Stimulated activated naive CD8-positive, alpha-beta T cell treated with anti-CD3 and anti-CD28 coated beads, Interleukin-15, amount 100 ng/mL, for 72 hours (primary cell): ENCODE results near the gene DAAM2.

ENCODE experiments used
- ATAC-seq: fragments of 150-1000 bp; cut with Tn5 transposase; 2 replicates; pipeline ENCODE4 v1.10.0; 2021; ENCODE audit warnings: mild to moderate bottlenecking, moderate library complexity
- DNase-seq, 2 donors: peaks; one replicate each; pipeline ENCODE4 v3.0.0; 2021 to 2022
- H3K27ac Mint-ChIP-seq, 2 donors: one replicate each; pipeline ENCODE4 v1.8.0; 2022; ENCODE audit warnings: mild to moderate bottlenecking in 2 of 2, mixed read lengths in 2 of 2, moderate library complexity in 2 of 2
- H3K27me3 Mint-ChIP-seq: one replicate; pipeline ENCODE4 v1.8.0; 2022; ENCODE audit warnings: mixed read lengths
- H3K4me1 Mint-ChIP-seq: one replicate; pipeline ENCODE4 v1.8.0; 2022; ENCODE audit warnings: mild to moderate bottlenecking, mixed read lengths
- H3K4me3 Mint-ChIP-seq, 2 donors: one replicate each; pipeline ENCODE4 v1.8.0; 2022; ENCODE audit warnings: mild to moderate bottlenecking in 2 of 2, mixed read lengths in 2 of 2, moderate library complexity in 1 of 2
- H3K9me3 Mint-ChIP-seq, 2 donors: one replicate each; pipeline ENCODE4 v1.8.0; 2022; ENCODE audit warnings: mixed read lengths in 2 of 2

Gene DAAM2

GRCh38 chr6:39926668-39927067, 134.5 kb downstream of the DAAM2 start:
- Mint-ChIP-seq H3K4me1 (peaks cover 24% of the 10 kb centered on the region), H3K27me3 (no peaks in the 10 kb centered on the region), H3K9me3 (peaks cover 5 to 7% of the 10 kb centered on the region in 2 donors), H3K4me3 (no peak overlapping the region), H3K27ac (peak overlapping the region in 1 of 2 donors; percentile 65)
- DNase-seq (no peak), ATAC-seq (peak; percentile 22)

GRCh38 chr6:39927159-39927558, 135.0 kb downstream of the DAAM2 start:
- no peak for DNase-seq
- peaks cover 5 to 7% of the 10 kb centered on the region in 2 donors for H3K9me3 Mint-ChIP-seq
- H3K27ac Mint-ChIP-seq, result no peak overlapping the region
- no peaks in the 10 kb centered on the region for H3K27me3 Mint-ChIP-seq
- peak; percentile 29 for ATAC-seq
- H3K4me1 Mint-ChIP-seq, result peaks cover 28% of the 10 kb centered on the region
- H3K4me3 Mint-ChIP-seq, result no peak overlapping the region

- no peak overlapping the region for H3K4me3 Mint-ChIP-seq
- peaks cover 24% of the 10 kb centered on the region for H3K4me1 Mint-ChIP-seq
- H3K27ac Mint-ChIP-seq, result no peak overlapping the region
- ATAC-seq, result no peak
- DNase-seq, result no peak
- no peaks in the 10 kb centered on the region for H3K27me3 Mint-ChIP-seq
- H3K9me3 Mint-ChIP-seq, result peaks cover 5 to 7% of the 10 kb centered on the region in 2 donors
Observed at GRCh38 chr6:39929039-39929732, 137.0 kb downstream of the DAAM2 start.

- peaks cover 5 to 7% of the 10 kb centered on the region in 2 donors for H3K9me3 Mint-ChIP-seq
- no peak overlapping the region for H3K27ac Mint-ChIP-seq
- no peak overlapping the region for H3K4me3 Mint-ChIP-seq
- no peaks in the 10 kb centered on the region for H3K27me3 Mint-ChIP-seq
- DNase-seq (no peak), ATAC-seq (no peak)
- peaks cover 24% of the 10 kb centered on the region for H3K4me1 Mint-ChIP-seq
Observed at GRCh38 chr6:39929733-39930461, 137.7 kb downstream of the DAAM2 start.

GRCh38 chr6:39930540-39930939, 138.4 kb downstream of the DAAM2 start:
- DNase-seq (no peak), ATAC-seq (no peak)
- Mint-ChIP-seq H3K27ac (no peak overlapping the region), H3K4me1 (peaks cover 28% of the 10 kb centered on the region), H3K27me3 (no peaks in the 10 kb centered on the region), H3K9me3 (peaks cover 5 to 7% of the 10 kb centered on the region in 2 donors), H3K4me3 (no peak overlapping the region)

GRCh38 chr6:39931607-39932006, 139.4 kb downstream of the DAAM2 start:
- no peak for ATAC-seq
- H3K4me1 Mint-ChIP-seq, result peaks cover 21% of the 10 kb centered on the region
- no peaks in the 10 kb centered on the region for H3K27me3 Mint-ChIP-seq
- H3K27ac Mint-ChIP-seq, result no peak overlapping the region
- H3K9me3 Mint-ChIP-seq, result peaks cover 0 to under 1% of the 10 kb centered on the region in 2 donors
- H3K4me3 Mint-ChIP-seq, result no peak overlapping the region
- no peak for DNase-seq

DNA sequence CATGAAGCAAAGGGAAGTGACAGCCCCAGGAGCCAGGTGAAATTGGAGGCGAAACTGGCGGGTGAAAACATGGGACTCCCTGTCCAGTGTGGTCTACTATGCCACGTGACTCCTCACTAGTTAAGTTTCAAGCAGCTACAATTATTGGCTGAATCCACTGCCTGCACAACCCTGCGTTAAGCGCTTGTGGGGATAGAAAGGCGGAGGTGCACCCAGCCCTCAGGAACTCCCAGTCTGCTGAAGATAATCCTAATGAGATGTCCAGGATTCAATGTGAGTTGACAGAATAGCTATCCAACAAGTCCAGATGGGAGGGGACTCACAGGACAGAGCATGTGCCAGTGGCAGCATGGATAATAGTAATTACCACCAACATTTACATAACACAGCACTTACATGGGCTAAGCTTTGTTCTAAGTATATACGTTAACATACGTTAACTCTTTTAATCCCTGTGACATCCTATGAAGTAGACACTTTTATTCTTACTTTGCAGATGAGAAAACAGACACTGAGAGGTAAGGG, 140.3 kb downstream of the DAAM2 start:
- peaks cover 21% of the 10 kb centered on the region for H3K4me1 Mint-ChIP-seq
- H3K27ac Mint-ChIP-seq, result peak overlapping the region in 1 of 2 donors; percentile 13
- H3K9me3 Mint-ChIP-seq, result no peaks in the 10 kb centered on the region
- DNase-seq, result no peak
- H3K27me3 Mint-ChIP-seq, result no peaks in the 10 kb centered on the region
- ATAC-seq, result no peak
- H3K4me3 Mint-ChIP-seq, result no peak overlapping the region

- ATAC-seq (peak; percentile 56), DNase-seq (no peak)
- peak overlapping the region; percentile 72 to 80 for H3K4me3 Mint-ChIP-seq
- H3K27me3 Mint-ChIP-seq, result peaks cover 6% of the 10 kb centered on the region
- peaks cover 21% of the 10 kb centered on the region for H3K4me1 Mint-ChIP-seq
- peak overlapping the region; percentile 93 to 94 for H3K27ac Mint-ChIP-seq
- H3K9me3 Mint-ChIP-seq, result no peaks in the 10 kb centered on the region
Observed at GRCh38 chr6:39933669-39934130, 141.5 kb downstream of the DAAM2 start.

DNA sequence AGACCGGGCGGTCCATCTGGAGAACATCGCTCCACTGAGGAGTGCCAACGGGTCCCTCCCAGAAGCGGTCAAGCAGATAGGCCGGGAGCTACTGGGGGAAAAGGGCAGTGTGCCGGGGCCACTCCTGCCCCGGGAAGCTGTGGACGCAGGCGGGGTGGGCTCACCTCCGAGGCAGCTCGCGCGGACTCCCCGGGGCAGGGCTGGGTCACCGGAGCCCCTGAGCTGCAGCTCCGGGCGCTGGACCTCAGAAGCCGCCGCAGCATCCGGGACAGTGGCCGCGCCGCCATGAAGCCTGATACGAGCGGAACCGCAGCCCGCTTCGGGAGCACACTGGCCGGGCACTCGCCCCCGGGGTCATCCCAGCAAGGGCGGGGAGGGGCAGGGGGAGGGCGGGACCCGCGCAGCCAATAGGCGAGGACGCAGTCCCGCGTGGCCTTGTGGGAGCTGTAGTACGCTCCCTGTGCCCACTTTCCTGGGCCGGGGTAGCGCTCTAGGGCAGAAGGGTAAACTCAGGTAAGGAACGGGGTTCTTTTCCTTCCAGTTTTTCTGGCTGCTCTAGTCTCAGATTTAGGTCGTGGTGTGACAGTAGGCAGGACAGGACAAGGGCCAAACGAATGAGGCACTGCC, 142.1 kb downstream of the DAAM2 start, which contains the start of gene MOCS1:
Gene MOCS1, minus strand, starts transcription at position 332 of the 627 bp plus-strand sequence. Its CDS starts 45 bp downstream, at position 287.
- peak within 1 kb of the TSS; percentile 80 for H3K4me3 Mint-ChIP-seq
- H3K27me3 Mint-ChIP-seq, result peaks cover 6% of the 10 kb centered on the region
- peak; percentile 88 for ATAC-seq
- H3K27ac Mint-ChIP-seq, result peak within 1 kb of the TSS; percentile 93 to 94
- peaks cover 21% of the 10 kb centered on the region for H3K4me1 Mint-ChIP-seq
- peak; percentile 33 to 52 for DNase-seq
- H3K9me3 Mint-ChIP-seq, result no peaks in the 10 kb centered on the region

- Mint-ChIP-seq H3K4me3 (no peak overlapping the region), H3K4me1 (peaks cover 21% of the 10 kb centered on the region), H3K27ac (no peak overlapping the region), H3K9me3 (no peaks in the 10 kb centered on the region), H3K27me3 (peaks cover 6% of the 10 kb centered on the region)
- ATAC-seq (no peak), DNase-seq (no peak)
Observed at GRCh38 chr6:39935241-39935640, 143.1 kb downstream of the DAAM2 start.

DNA sequence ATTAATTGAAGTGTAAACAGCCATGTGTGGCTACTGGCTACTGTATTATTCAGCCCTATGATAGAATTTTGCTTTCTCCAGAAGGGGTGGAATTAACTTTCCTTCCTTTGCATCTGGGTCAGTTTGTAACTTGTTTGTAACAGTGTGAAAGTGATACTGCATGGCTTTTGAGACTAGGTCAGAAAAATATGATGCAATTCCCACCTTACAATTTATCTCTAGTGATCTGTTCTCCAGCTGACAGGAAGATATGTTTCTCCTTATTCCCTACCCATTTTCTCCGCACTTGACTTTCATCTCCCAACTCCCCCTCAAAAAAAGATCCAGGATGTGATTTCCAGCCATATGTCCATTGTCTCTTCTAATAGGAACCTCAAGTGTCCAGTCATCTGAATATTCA, 144.7 kb downstream of the DAAM2 start:
- Mint-ChIP-seq H3K4me1 (peaks cover 20% of the 10 kb centered on the region), H3K27me3 (peaks cover 14% of the 10 kb centered on the region), H3K4me3 (no peak overlapping the region), H3K27ac (no peak overlapping the region), H3K9me3 (no peaks in the 10 kb centered on the region)
- DNase-seq (no peak), ATAC-seq (no peak)

DNA sequence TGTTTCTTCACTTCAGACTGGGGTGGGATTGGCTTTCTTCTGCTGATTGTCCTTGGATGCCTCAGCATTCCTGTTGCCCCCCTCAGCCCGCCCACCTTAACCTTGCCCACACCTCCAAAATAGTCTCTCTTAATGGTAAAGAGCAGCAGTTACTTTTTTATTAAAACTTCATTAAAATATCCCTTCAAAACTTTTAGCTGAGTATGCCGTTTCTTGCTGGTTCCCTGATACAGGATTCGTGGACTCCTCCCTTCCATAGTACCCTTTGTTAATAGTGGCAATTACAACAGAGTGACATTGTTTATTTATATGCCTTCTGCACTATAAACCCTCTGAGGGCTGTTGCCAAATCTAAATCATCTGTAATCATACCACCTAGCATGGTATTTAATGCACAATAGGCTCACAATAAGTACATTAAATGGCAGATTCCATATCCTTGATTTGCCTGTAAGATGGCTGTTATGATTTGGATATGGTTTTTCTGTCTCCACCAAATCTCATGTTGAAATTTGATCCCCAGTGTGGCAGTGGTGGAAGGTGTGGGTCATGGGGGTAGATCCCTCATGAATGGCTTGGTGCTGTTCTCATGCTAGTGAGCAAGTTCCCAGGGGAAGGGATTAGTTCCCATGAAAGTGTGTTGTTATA, 145.6 kb downstream of the DAAM2 start:
- DNase-seq (no peak), ATAC-seq (no peak)
- Mint-ChIP-seq H3K27me3 (peaks cover 14% of the 10 kb centered on the region), H3K4me1 (peaks cover 15% of the 10 kb centered on the region), H3K9me3 (no peaks in the 10 kb centered on the region), H3K4me3 (no peak overlapping the region), H3K27ac (no peak overlapping the region)

- DNase-seq (no peak), ATAC-seq (no peak)
- peaks cover 4% of the 10 kb centered on the region for H3K4me1 Mint-ChIP-seq
- H3K27me3 Mint-ChIP-seq, result peaks cover 14% of the 10 kb centered on the region
- H3K4me3 Mint-ChIP-seq, result no peak overlapping the region
- H3K9me3 Mint-ChIP-seq, result no peaks in the 10 kb centered on the region
- no peak overlapping the region for H3K27ac Mint-ChIP-seq
Observed at GRCh38 chr6:39938773-39939654, 146.8 kb downstream of the DAAM2 start.

DNA sequence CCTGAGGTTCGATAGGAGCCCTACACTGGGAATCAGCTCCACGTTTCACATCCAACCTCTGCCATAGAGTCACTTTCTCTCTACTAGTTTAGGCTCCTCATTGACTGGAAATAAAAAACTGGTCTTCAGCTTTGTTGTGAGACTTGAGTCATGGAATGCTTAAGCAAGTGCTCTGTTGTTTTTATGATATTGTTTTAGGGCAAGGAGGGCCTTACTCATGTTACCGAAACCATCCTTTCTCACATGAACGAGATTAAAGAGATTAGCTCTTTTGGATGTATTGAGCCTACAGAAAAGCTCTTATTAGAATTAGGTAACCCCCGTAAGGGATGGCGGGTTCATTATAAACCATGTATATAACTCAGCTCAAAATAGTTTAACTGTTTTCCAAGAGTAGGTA, 149.0 kb downstream of the DAAM2 start:
- Mint-ChIP-seq H3K4me1 (no peaks in the 10 kb centered on the region), H3K27ac (no peak overlapping the region), H3K27me3 (peaks cover 14% of the 10 kb centered on the region), H3K4me3 (no peak overlapping the region), H3K9me3 (no peaks in the 10 kb centered on the region)
- DNase-seq, result no peak
- no peak for ATAC-seq
